Liver (tissue), 9 donors: ENCODE data around the gene THNSL1. TPM values are rescaled to one million over a fixed set of nuclear protein-coding genes. Genes with fewer than 3 reads are reported as not detected.
"Not testable (repeated sequence)": the region's sequence is repeated elsewhere in the genome, so short reads cannot be mapped to it uniquely, and the experiment has no call there.

Experiments used
- DNase-seq: peaks from one replicate; pipeline ENCODE4 v3.0.0-alpha.2; 2017; ENCODE audit warnings: low spot score
- H3K27ac ChIP-seq, 2 donors: one replicate each; pipeline ENCODE4 v1.7.0; 2013; ENCODE audit warnings: inconsistent platforms in 2 of 2, low read length in 2 of 2, control low read depth in 1 of 2, low read depth in 1 of 2, mild to moderate bottlenecking in 1 of 2
- H3K27me3 ChIP-seq, 4 donors: one replicate each; pipeline versions ENCODE4 v1.6.1 to v1.7.0; 2013; ENCODE audit warnings: low read length in 3 of 4, inconsistent platforms in 1 of 4, mild to moderate bottlenecking in 1 of 4, moderate library complexity in 1 of 4; ENCODE audit not compliant: control insufficient read depth in 4 of 4, insufficient read depth in 4 of 4
- H3K36me3 ChIP-seq, 4 donors: one replicate each; pipeline versions ENCODE4 v1.6.1 to v1.7.0; 2013; ENCODE audit warnings: low read length in 3 of 4, mild to moderate bottlenecking in 3 of 4, low read depth in 1 of 4, moderate library complexity in 1 of 4; ENCODE audit not compliant: control insufficient read depth in 4 of 4, insufficient read depth in 3 of 4
- H3K4me1 ChIP-seq, 4 donors: one replicate each; pipeline versions ENCODE4 v1.6.1 to v1.7.0; 2013; ENCODE audit warnings: low read length in 3 of 4, mild to moderate bottlenecking in 3 of 4, moderate library complexity in 1 of 4; ENCODE audit not compliant: control insufficient read depth in 4 of 4, insufficient read depth in 4 of 4
- H3K4me3 ChIP-seq, 3 donors: one replicate each; pipeline versions ENCODE4 v1.6.1 to v1.7.0; 2013; ENCODE audit warnings: low read length in 3 of 3, control low read depth in 1 of 3, low read depth in 1 of 3, mild to moderate bottlenecking in 1 of 3
- H3K9ac ChIP-seq, 2 donors: one replicate each; pipeline ENCODE4 v1.7.0; 2013; ENCODE audit warnings: low read length in 2 of 2, mild to moderate bottlenecking in 2 of 2, moderate library complexity in 2 of 2, control low read depth in 1 of 2, low read depth in 1 of 2
- H3K9me3 ChIP-seq, 4 donors: one replicate each; pipeline versions ENCODE4 v1.6.1 to v1.7.0; 2013; ENCODE audit warnings: low read length in 3 of 4; ENCODE audit not compliant: control insufficient read depth in 4 of 4
- ATF3 ChIP-seq: IDR thresholded peaks from 2 replicates; pipeline ENCODE4 v1.6.1; 2016; ENCODE audit warnings: antibody characterized with exemption
- FOXA2 ChIP-seq: IDR thresholded peaks from 2 replicates; pipeline ENCODE4 v1.6.1; 2016; ENCODE audit warnings: antibody characterized with exemption
- GABPA ChIP-seq, 2 donors: IDR thresholded peaks in 1 of 2; conservative IDR thresholded peaks in 1 of 2; 2 replicates each; pipeline ENCODE4 v1.6.1; 2016; ENCODE audit warnings: antibody characterized with exemption in 2 of 2, mild to moderate bottlenecking in 1 of 2, moderate library complexity in 1 of 2
- HNF4G ChIP-seq: IDR thresholded peaks from 2 replicates; pipeline ENCODE4 v1.6.1; 2016; ENCODE audit warnings: antibody characterized with exemption
- JUND ChIP-seq, 2 donors: IDR thresholded peaks; 2 replicates each; pipeline ENCODE4 v1.6.1; 2016; ENCODE audit warnings: antibody characterized with exemption in 2 of 2
- NR2F2 ChIP-seq: IDR thresholded peaks from 2 replicates; pipeline ENCODE4 v1.6.1; 2016; ENCODE audit warnings: antibody characterized with exemption
- REST ChIP-seq: IDR thresholded peaks from 2 replicates; pipeline ENCODE4 v1.6.1; 2016; ENCODE audit warnings: antibody characterized with exemption, mild to moderate bottlenecking
- TAF1 ChIP-seq: conservative IDR thresholded peaks from 2 replicates; pipeline ENCODE4 v1.6.1; 2016; ENCODE audit warnings: antibody characterized with exemption, mild to moderate bottlenecking
- YY1 ChIP-seq: IDR thresholded peaks from 2 replicates; pipeline ENCODE4 v1.6.1; 2016; ENCODE audit warnings: antibody characterized with exemption, mild to moderate bottlenecking
- ZBTB33 ChIP-seq: IDR thresholded peaks from 2 replicates; pipeline ENCODE4 v1.6.1; 2016; ENCODE audit warnings: antibody characterized with exemption
- WGBS: extraction: QIAGEN DNeasy Blood & Tissue Kit; methylation state at CpG from one replicate; pipeline ENCODE4 v1.1.7; 2013; 5-methylcytosine and 5-hydroxymethylcytosine counted together
- polyA plus RNA-seq, 2 donors: library from polyadenylated mRNA; stranded (reverse) in 1 of 2; unstranded in 1 of 2; fragments of 200-250 nt in 1 of 2; fragments of >200 nt in 1 of 2; fragmentation: Nextera tagmentation in 1 of 2; extraction: Ambion mirVana in 1 of 2; gene quantifications; one replicate each; pipeline versions ENCODE4 v1.2.1 to v1.2.3, GENCODE V29; 2013 to 2015
- total RNA-seq, 2 donors: library from RNA; depleted of rRNA; stranded (reverse); fragments of >200 nt; gene quantifications; one replicate each; pipeline ENCODE4 v1.2.3, GENCODE V29; 2014
- TF ChIP-seq, protein P1 (sequence below): IDR thresholded peaks from 2 replicates; pipeline ENCODE4 v1.6.1; 2016; ENCODE audit warnings: antibody characterized with exemption
- donor health status: healthy.
- donor health status: healthy.
- donor health status: healthy.
- donor health status: healthy.
- donor health status: healthy.

The THNSL1 gene
- total and polyA plus RNA-seq, 4 donors, result 5.0 to 8.2 (median 7.8) TPM

- Histone ChIP-seq H3K9ac (no peak overlapping the region), H3K27ac (no peak overlapping the region), H3K27me3 (no peaks in the 10 kb centered on the region), H3K9me3 (no peaks in the 10 kb centered on the region), H3K4me3 (no peak overlapping the region), H3K4me1 (peaks cover 0 to 4% (median 1%) of the 10 kb centered on the region in 4 donors), H3K36me3 (no peaks in the 10 kb centered on the region)
- no peak for TF ChIP-seq JUND (IDR thresholded peaks at IDR 0.05)
- TF ChIP-seq YY1, result no peak
- no peak for TF ChIP-seq FOXA2
- no peak for TF ChIP-seq TAF1
- TF ChIP-seq GABPA (IDR thresholded peaks at IDR 0.05 in 1 of 2, conservative IDR thresholded peaks at IDR 0.05 in 1 of 2), result no peak
- TF ChIP-seq REST, result no peak
- TF ChIP-seq NR2F2, result no peak
- 93% methylated on average over 7 of the region's 7 CpGs for WGBS
- DNase-seq, result no peak
These were observed 48.1 kb upstream of the THNSL1 start for GRCh38 chr10:24968349-24968748.

DNA sequence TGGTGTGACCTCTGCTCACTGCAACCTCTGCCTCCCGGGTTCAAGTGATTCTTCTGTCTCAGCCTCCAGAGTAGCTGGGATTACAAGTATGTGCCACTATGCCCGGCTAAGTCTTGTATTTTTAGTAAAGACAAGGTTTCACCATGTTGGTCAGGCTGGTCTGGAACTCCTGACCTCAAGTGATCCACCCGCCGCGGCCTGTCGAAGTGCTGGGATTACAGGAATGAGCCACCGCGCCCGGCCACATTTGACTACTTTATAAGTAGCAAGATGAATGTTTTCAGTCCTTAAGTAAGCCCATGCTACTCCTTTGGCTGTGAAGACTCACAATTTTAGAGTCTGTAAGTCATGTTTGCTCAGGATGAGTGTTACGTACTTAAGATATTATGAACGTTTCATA, 47.5 kb upstream of the THNSL1 start:
- H3K36me3 ChIP-seq, H3K4me1 ChIP-seq, DNase-seq, H3K4me3 ChIP-seq, H3K9me3 ChIP-seq, H3K9ac ChIP-seq, H3K27me3 ChIP-seq, H3K27ac ChIP-seq: not testable (repeated sequence)
- 93% methylated on average over 11 of the region's 11 CpGs for WGBS

- Histone ChIP-seq H3K4me1 (no peaks in the 10 kb centered on the region), H3K4me3 (no peak overlapping the region), H3K27me3 (no peaks in the 10 kb centered on the region), H3K9ac (no peak overlapping the region), H3K27ac (no peak overlapping the region), H3K9me3 (no peaks in the 10 kb centered on the region), H3K36me3 (no peaks in the 10 kb centered on the region)
- no peak for DNase-seq
- no peak for TF ChIP-seq ZBTB33
- 79% methylated on average over 2 of the region's 2 CpGs for WGBS
These were observed 46.6 kb upstream of the THNSL1 start for GRCh38 chr10:24969841-24970281.

- Histone ChIP-seq H3K36me3 (no peaks in the 10 kb centered on the region), H3K9ac (no peak overlapping the region), H3K4me1 (no peaks in the 10 kb centered on the region), H3K4me3 (no peak overlapping the region), H3K27ac (no peak overlapping the region), H3K9me3 (no peaks in the 10 kb centered on the region), H3K27me3 (no peaks in the 10 kb centered on the region)
- no peak for DNase-seq
- TF ChIP-seq TAF1 (no peak), GABPA (IDR thresholded peaks at IDR 0.05 in 1 of 2, conservative IDR thresholded peaks at IDR 0.05 in 1 of 2) (no peak), ATF3 (no peak), REST (no peak), NR2F2 (no peak), ZBTB33 (no peak), HNF4G (no peak)
- TF ChIP-seq, protein P1, sequence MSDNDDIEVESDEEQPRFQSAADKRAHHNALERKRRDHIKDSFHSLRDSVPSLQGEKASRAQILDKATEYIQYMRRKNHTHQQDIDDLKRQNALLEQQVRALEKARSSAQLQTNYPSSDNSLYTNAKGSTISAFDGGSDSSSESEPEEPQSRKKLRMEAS, result no peak
These were observed 45.0 kb upstream of the THNSL1 start for GRCh38 chr10:24971374-24971773.
